ENCODE results near the gene ALG14.

DNA sequence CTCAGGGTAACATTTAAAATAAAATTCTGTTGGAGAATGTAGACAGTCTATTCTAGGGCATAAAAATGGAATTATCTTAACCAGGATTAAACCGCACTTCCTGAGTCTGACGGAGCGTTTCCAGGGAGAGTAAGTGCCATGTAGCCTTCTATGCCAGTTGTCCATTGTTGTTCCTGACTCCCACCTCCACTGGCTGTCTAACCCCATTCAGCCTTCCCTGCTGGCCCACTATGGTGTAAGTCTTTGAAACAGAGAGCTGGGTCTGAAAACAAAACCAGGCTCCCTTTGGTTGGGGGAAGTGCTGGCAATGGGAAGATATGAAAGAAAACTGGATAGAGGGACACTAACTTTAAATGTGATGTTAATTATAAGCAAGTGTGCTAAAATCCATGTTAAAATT is 74.6 kb downstream of the ALG14 start:
- TF ChIP-seq, protein P1, sequence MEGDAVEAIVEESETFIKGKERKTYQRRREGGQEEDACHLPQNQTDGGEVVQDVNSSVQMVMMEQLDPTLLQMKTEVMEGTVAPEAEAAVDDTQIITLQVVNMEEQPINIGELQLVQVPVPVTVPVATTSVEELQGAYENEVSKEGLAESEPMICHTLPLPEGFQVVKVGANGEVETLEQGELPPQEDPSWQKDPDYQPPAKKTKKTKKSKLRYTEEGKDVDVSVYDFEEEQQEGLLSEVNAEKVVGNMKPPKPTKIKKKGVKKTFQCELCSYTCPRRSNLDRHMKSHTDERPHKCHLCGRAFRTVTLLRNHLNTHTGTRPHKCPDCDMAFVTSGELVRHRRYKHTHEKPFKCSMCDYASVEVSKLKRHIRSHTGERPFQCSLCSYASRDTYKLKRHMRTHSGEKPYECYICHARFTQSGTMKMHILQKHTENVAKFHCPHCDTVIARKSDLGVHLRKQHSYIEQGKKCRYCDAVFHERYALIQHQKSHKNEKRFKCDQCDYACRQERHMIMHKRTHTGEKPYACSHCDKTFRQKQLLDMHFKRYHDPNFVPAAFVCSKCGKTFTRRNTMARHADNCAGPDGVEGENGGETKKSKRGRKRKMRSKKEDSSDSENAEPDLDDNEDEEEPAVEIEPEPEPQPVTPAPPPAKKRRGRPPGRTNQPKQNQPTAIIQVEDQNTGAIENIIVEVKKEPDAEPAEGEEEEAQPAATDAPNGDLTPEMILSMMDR (IDR thresholded peaks at IDR 0.05) = no peak
- TF ChIP-seq POLR2A (IDR thresholded peaks at IDR 0.05) = no peak

All from lower leg skin (tissue), 3 donors.